Endothelial cell of umbilical vein (primary cell): ENCODE results near the gene NTNG1. TPM values are rescaled to one million over a fixed set of nuclear protein-coding genes. Genes with fewer than 3 reads are reported as not detected.

ENCODE experiments used
- BruUV-seq: library from RNA; stranded (reverse); fragments of 400-500 nt; replicated peaks from 2 replicates; lab custom pipeline; 2021; lab: Mats Ljungman, UMichigan
- CTCF ChIA-PET: fragments of 300-600, 350-600 bp; sonication (Branson Sonifier 250); formaldehyde crosslinking; loops from one replicate; lab custom pipeline; 2021; ENCODE audit warnings: antibody characterized with exemption, inconsistent platforms; lab: Charles Lee
- POLR2A ChIA-PET: fragments of 300-600, 350-600 bp; sonication (Branson Sonifier 250); formaldehyde crosslinking; loops from one replicate; lab custom pipeline; 2021; ENCODE audit warnings: antibody characterized with exemption, inconsistent platforms; lab: Charles Lee
- DNase-seq: peaks from one replicate; pipeline ENCODE4 v3.0.0-alpha.2; 2011; ENCODE audit warnings: low read depth, low spot score
- FAIRE-seq: peaks from 2 replicates; lab custom pipeline; 2011; peaks lifted over from hg19 to GRCh38; lab: Jason Lieb, UNC
- H2AFZ ChIP-seq: 2 replicates; pipeline ENCODE4 v1.6.0; 2012; ENCODE audit warnings: low read depth, low read length, control low read depth, inconsistent platforms
- H3K27ac ChIP-seq: 2 replicates; pipeline ENCODE4 v1.5.1; 2011; ENCODE audit warnings: low read depth, mild to moderate bottlenecking, control low read depth, low read length, moderate library complexity; ENCODE audit not compliant: insufficient read depth
- H3K27me3 ChIP-seq, 2 experiments: 2 replicates each; pipeline versions ENCODE4 v1.6.0 to v1.6.1; 2011; ENCODE audit warnings: low read length in 2 of 2, mixed read lengths in 1 of 2; ENCODE audit not compliant: control insufficient read depth in 2 of 2, insufficient read depth in 2 of 2
- H3K36me3 ChIP-seq, 2 experiments: 2 replicates in 1 of 2; 3 replicates in 1 of 2; pipeline ENCODE4 v1.5.1; 2011; ENCODE audit warnings: low read length in 2 of 2, mild to moderate bottlenecking in 1 of 2, moderate library complexity in 1 of 2; ENCODE audit not compliant: control insufficient read depth in 2 of 2, insufficient read depth in 2 of 2; ENCODE audit errors: extremely low read depth in 1 of 2
- H3K4me1 ChIP-seq: 3 replicates; pipeline ENCODE4 v1.5.1; 2011; ENCODE audit warnings: mild to moderate bottlenecking, low read length; ENCODE audit not compliant: control insufficient read depth, insufficient read depth; ENCODE audit errors: extremely low read depth
- H3K4me2 ChIP-seq: 2 replicates; pipeline ENCODE4 v1.6.1; 2011; ENCODE audit warnings: low read length, control low read depth, mixed read lengths; ENCODE audit not compliant: insufficient read depth
- H3K4me3 ChIP-seq, 3 experiments: fragments of 200-600 bp in 1 of 3; sonication (generic), shearing (Covaris generic) in 1 of 3; replicated peaks in 1 of 3; 2 replicates each; pipeline ENCODE4 v1.5.1; 2011 to 2016; ENCODE audit warnings: control low read depth in 3 of 3, low read length in 3 of 3, mild to moderate bottlenecking in 2 of 3, inconsistent platforms in 1 of 3, low read depth in 1 of 3, moderate library complexity in 1 of 3; ENCODE audit not compliant: insufficient read depth in 1 of 3
- H3K79me2 ChIP-seq: 2 replicates; pipeline ENCODE4 v1.6.0; 2012; ENCODE audit warnings: low read length, inconsistent platforms; ENCODE audit not compliant: control insufficient read depth, insufficient read depth
- H3K9ac ChIP-seq: replicated peaks from 2 replicates; pipeline ENCODE3; 2011; ENCODE audit warnings: low read length, control low read depth; ENCODE audit not compliant: insufficient read depth; ENCODE audit errors: extremely low read depth
- H3K9me1 ChIP-seq: replicated peaks from 3 replicates; pipeline ENCODE4 v1.6.0; 2011; ENCODE audit warnings: mild to moderate bottlenecking, low read length; ENCODE audit not compliant: control insufficient read depth, insufficient read depth; ENCODE audit errors: extremely low read depth
- H3K9me3 ChIP-seq: replicated peaks from 2 replicates; pipeline ENCODE4 v1.5.1; 2012; ENCODE audit warnings: low read length, inconsistent platforms; ENCODE audit not compliant: control insufficient read depth, insufficient read depth
- H4K20me1 ChIP-seq: replicated peaks from 2 replicates; pipeline ENCODE3; 2011; ENCODE audit warnings: mild to moderate bottlenecking, low read length; ENCODE audit not compliant: control insufficient read depth, insufficient read depth; ENCODE audit errors: extremely low read depth
- CTCF ChIP-seq, 2 donors: IDR thresholded peaks; 1 replicate in 1 of 2; 2 replicates in 1 of 2; pipeline ENCODE4 v1.5.1; 2011; ENCODE audit warnings: low read length in 2 of 2, mild to moderate bottlenecking in 2 of 2, moderate library complexity in 2 of 2, control low read depth in 1 of 2, inconsistent platforms in 1 of 2, low read depth in 1 of 2; ENCODE audit not compliant: insufficient read depth in 1 of 2; ENCODE audit errors: extremely low read depth in 1 of 2
- EZH2 ChIP-seq: IDR thresholded peaks from 2 replicates; pipeline ENCODE4 v1.6.1; 2012; ENCODE audit warnings: borderline replicate concordance, low read depth, mild to moderate bottlenecking, moderate library complexity, low read length, inconsistent platforms; ENCODE audit not compliant: severe bottlenecking
- FOS ChIP-seq: IDR thresholded peaks from 2 replicates; pipeline ENCODE4 v1.6.1; 2011; ENCODE audit warnings: mild to moderate bottlenecking, low read length, moderate library complexity, borderline replicate concordance; ENCODE audit not compliant: insufficient read depth
- GATA2 ChIP-seq: IDR thresholded peaks from 2 replicates; pipeline ENCODE4 v1.7.0; 2011; ENCODE audit warnings: low read depth, mild to moderate bottlenecking, moderate library complexity, mixed read lengths, low read length; ENCODE audit not compliant: insufficient read length, insufficient read depth
- JUN ChIP-seq: IDR thresholded peaks from 2 replicates; pipeline ENCODE4 v1.6.1; 2011; ENCODE audit warnings: borderline replicate concordance, low read depth; ENCODE audit not compliant: insufficient read length, insufficient read depth
- MAX ChIP-seq: IDR thresholded peaks from 2 replicates; pipeline ENCODE4 v1.6.1; 2011; ENCODE audit not compliant: insufficient read depth, insufficient read length
- MYC ChIP-seq: IDR thresholded peaks from one replicate; pipeline ENCODE4 v1.6.1; 2011; ENCODE audit warnings: mild to moderate bottlenecking, low read depth, low read length
- POLR2A ChIP-seq: IDR thresholded peaks from 2 replicates; pipeline ENCODE4 v1.6.1; 2012; ENCODE audit warnings: low read depth, mild to moderate bottlenecking, control low read depth, low read length
- POLR2AphosphoS5 ChIP-seq: IDR thresholded peaks from 2 replicates; pipeline ENCODE4 v1.6.1; 2012; ENCODE audit warnings: low read depth, mild to moderate bottlenecking, control low read depth, low read length, moderate library complexity; ENCODE audit not compliant: insufficient read depth
- dilution Hi-C: fragments of 300-500 bp; cut with MboI; formaldehyde crosslinking; loops from one replicate; pipeline ENCODE4 v1.15.0; 2019; ENCODE audit warnings: low sequenced_read_pairs; ENCODE audit not compliant: extremely low pct_ligation_motif_present
- intact Hi-C: fragments of 100-400 bp; cut with micrococcal nuclease; formaldehyde crosslinking; loops from one replicate; pipeline ENCODE4 v1.10.0; 2022
- polyA plus RNA-seq, 4 experiments: library from polyadenylated mRNA; depleted of rRNA in 3 of 4; stranded (reverse) in 3 of 4; unstranded in 1 of 4; fragments of >200 nt; gene quantifications; 2 replicates each; pipeline versions ENCODE4 v1.2.1 to v1.2.3, GENCODE V29; 2011 to 2012; ENCODE audit warnings: missing spikeins in 1 of 4
- total RNA-seq: library from RNA; stranded (reverse); gene quantifications from 2 replicates; pipeline ENCODE4 v1.2.3, GENCODE V29; 2021

Gene NTNG1
- total and polyA plus RNA-seq, 2 donors (not counting 3 experiments of a cell fraction or from before 2014, with no cell fraction given), result not detected

- no peak overlapping the region for H3K9ac ChIP-seq
- H3K4me1 ChIP-seq, result no peaks in the 10 kb centered on the region
- H3K27ac ChIP-seq, result no peak overlapping the region
- POLR2A ChIA-PET, result no interaction called here
- DNase-seq (no peak), FAIRE-seq (no peak)
- no TSS peak for BruUV-seq
- H3K9me3 ChIP-seq, result no peaks in the 10 kb centered on the region
- dilution Hi-C loops (no loop called here), intact Hi-C loops (no loop called here)
- no peaks in the 10 kb centered on the region for H3K27me3 ChIP-seq
- no peak overlapping the region for H3K4me3 ChIP-seq
- no peak overlapping the region for H3K4me2 ChIP-seq
- no peak for TF ChIP-seq EZH2
- no peak for TF ChIP-seq POLR2A
- no peak for TF ChIP-seq FOS
- no peak for TF ChIP-seq CTCF (IDR thresholded peaks at IDR 0.05; ENCODE audit: extremely low read depth in 1 of 2, insufficient read depth in 1 of 2, low read depth in 1 of 2, low read length in 2 of 2)
- TF ChIP-seq MAX, result no peak
- no peak for TF ChIP-seq MYC
- no peak for TF ChIP-seq GATA2
- TF ChIP-seq JUN, result no peak
- no peak for TF ChIP-seq POLR2AphosphoS5
- CTCF ChIA-PET, result no interaction called here
- H3K79me2 ChIP-seq, result no peaks in the 10 kb centered on the region
- no peak overlapping the region for H2AFZ ChIP-seq
- no peaks in the 10 kb centered on the region for H3K9me1 ChIP-seq
- H3K36me3 ChIP-seq, result no peaks in the 10 kb centered on the region
- H4K20me1 ChIP-seq, result no peaks in the 10 kb centered on the region
Observed at GRCh38 chr1:107272321-107272720, 131.5 kb downstream of the NTNG1 start.
